ENCODE measurements around the gene LRRK1. TPM values are rescaled to one million over a fixed set of nuclear protein-coding genes. Genes with fewer than 3 reads are reported as not detected.

Gene LRRK1
- total and polyA plus RNA-seq, 9 donors, result 6.5 to 27.3 (median 17.5) TPM

DNA sequence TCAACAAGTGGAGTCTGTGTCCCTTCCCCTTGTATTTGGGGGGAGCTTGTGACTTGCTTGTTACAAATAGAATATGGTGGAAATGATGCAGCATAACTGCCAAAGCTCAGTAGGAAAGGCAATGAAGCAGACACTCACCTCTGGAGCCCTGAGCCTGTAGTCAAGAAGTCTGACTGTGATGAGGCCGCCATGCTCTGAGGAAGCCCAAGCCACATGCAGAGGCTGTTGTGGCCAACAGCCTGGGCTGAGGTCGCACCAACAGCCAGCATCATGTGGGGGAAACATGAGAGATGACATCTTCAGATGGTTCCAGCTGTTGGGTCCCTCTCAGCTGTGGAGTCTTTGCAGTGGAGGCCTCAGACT lies 171.3 kb downstream of the LRRK1 start:
- peak in 1 of 5 donors; percentile 17 for DNase-seq
- TF ChIP-seq EP300 (IDR thresholded peaks at IDR 0.05) (no peak), POLR2A (IDR thresholded peaks at IDR 0.05) (no peak)
- TF ChIP-seq, protein P1, sequence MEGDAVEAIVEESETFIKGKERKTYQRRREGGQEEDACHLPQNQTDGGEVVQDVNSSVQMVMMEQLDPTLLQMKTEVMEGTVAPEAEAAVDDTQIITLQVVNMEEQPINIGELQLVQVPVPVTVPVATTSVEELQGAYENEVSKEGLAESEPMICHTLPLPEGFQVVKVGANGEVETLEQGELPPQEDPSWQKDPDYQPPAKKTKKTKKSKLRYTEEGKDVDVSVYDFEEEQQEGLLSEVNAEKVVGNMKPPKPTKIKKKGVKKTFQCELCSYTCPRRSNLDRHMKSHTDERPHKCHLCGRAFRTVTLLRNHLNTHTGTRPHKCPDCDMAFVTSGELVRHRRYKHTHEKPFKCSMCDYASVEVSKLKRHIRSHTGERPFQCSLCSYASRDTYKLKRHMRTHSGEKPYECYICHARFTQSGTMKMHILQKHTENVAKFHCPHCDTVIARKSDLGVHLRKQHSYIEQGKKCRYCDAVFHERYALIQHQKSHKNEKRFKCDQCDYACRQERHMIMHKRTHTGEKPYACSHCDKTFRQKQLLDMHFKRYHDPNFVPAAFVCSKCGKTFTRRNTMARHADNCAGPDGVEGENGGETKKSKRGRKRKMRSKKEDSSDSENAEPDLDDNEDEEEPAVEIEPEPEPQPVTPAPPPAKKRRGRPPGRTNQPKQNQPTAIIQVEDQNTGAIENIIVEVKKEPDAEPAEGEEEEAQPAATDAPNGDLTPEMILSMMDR (IDR thresholded peaks at IDR 0.05), result no peak
- H3K4me3 ChIP-seq, result no peak overlapping the region
- H3K9me3 ChIP-seq, result no peaks in the 10 kb centered on the region
- H3K27me3 ChIP-seq, result no peaks in the 10 kb centered on the region
- peak overlapping the region in 1 of 2 donors; percentile 35 for H3K27ac ChIP-seq
- no peaks in the 10 kb centered on the region for H3K36me3 ChIP-seq
- H3K4me1 ChIP-seq (ENCODE audit: insufficient read depth), result peaks cover 17% of the 10 kb centered on the region
- intact Hi-C loops (cut with DNase I), result loop anchor here in 2 of 4 donors (2.0 kb wide), 2 partner anchors 160 to 164 kb away; no protein-coding TSS in a partner anchor
- WGBS, 3 donors, result 93 to 100% (median 97%) methylated on average over 2 of the region's 2 CpGs

DNA sequence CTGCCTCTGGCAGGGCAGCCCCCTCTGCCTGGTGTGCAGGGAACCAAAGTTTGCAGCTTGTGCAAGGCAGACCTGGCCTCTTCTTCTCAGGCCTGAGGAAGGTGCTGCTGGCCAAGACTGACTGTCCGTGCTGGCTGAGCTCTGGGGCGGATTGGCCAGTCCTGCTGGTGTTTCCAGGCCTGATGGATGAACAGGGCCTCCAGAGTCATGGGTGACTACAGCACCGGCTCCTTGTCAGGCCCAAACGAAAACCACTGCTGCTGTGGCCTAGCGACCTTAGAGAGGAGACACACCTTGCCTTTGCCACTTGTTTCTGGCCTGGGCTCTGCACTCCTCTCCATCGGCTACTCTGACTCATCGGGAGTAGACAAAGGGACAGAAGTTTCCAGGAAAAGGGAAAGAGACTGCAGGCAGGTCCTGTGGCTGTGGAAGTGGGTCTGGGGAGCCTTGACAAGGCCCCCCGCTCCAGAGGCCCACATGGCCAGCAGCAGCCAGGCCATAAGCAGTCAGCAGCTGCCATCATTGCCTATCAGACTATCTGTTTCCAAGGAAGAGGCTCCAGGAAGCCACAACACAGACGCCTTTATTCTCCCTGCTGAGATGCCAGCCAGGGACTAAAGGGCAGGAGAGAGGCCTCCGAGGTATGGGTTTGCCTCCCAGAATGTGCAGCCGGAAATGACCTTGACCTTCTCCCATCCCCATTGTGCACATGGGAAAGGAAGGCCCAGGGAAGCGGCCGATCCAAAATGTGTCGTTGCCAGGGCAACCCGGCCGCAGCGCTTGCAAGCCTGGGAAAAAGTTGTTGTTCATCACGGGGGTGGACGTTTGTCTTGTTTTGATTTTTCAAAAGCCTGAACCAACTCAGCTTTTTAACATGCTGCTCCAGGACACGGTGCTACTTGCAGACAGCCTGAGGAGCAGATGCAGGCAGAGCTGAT lies 172.2 kb downstream of the LRRK1 start:
- intact Hi-C loops (cut with DNase I), result loop anchor here in 3 of 4 donors (2.0 kb wide), 2 partner anchors 159 to 163 kb away; no protein-coding TSS in a partner anchor
- H3K4me1 ChIP-seq (ENCODE audit: insufficient read depth), result peaks cover 17% of the 10 kb centered on the region
- 18 to 23% (median 20%) methylated on average over 20 of the region's 20 CpGs for WGBS, 3 donors
- no peaks in the 10 kb centered on the region for H3K9me3 ChIP-seq
- H3K27me3 ChIP-seq, result no peaks in the 10 kb centered on the region
- DNase-seq, result peak; percentile 87 to 91 (median 90)
- H3K27ac ChIP-seq, result peak overlapping the region; percentile 61 to 85
- no peak overlapping the region for H3K4me3 ChIP-seq
- TF ChIP-seq POLR2A (IDR thresholded peaks at IDR 0.05), result no peak
- no peak for TF ChIP-seq EP300 (IDR thresholded peaks at IDR 0.05)
- TF ChIP-seq, protein P1 (IDR thresholded peaks at IDR 0.05), result no peak
- no peaks in the 10 kb centered on the region for H3K36me3 ChIP-seq

DNA sequence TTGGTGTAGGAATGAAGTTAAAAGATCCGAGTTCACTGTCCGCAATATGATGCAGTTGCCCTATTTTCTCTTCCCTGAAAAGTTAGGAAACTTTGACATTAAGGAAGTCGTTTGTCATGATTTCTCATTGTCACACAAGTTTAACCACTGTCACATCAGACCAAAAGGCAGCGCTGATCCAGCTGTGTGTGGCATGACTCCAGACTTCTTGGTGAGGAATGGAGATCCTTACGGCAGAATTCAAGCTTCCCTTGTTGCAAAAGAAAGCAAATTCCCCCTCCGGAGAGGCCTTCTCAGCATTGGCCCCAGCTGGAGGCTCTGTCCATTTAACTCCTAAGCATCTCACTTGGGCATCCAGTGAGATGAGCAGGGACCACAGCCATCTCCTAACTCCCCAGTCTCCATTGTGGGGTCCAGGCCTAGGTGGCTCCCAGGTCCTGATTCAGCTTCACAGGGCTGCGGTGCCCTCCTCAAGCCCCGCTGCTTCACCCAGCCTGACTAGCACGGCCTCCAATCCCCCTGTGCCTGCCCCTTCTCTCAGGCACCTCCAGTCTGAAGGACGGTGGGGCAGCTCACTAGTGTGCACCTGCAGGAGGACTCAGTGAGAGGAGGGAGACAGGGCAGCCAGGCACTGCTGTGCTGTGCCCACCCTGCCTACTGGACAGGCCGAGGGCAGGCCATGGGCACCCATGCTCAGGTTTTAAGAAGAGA lies 173.2 kb downstream of the LRRK1 start:
- Histone ChIP-seq H3K36me3 (no peaks in the 10 kb centered on the region), H3K27ac (peak overlapping the region; percentile 14 to 85), H3K4me3 (no peak overlapping the region), H3K4me1 (ENCODE audit: insufficient read depth) (peaks cover 17% of the 10 kb centered on the region), H3K9me3 (no peaks in the 10 kb centered on the region), H3K27me3 (no peaks in the 10 kb centered on the region)
- intact Hi-C loops (cut with DNase I), result loop anchor here in 1 of 4 donors (2.0 kb wide), 1 partner anchor 162 kb away; no protein-coding TSS in a partner anchor
- 49 to 56% (median 52%) methylated on average over 10 to 11 of the region's 11 CpGs for WGBS, 3 donors
- TF ChIP-seq EP300 (IDR thresholded peaks at IDR 0.05), result no peak
- TF ChIP-seq POLR2A (IDR thresholded peaks at IDR 0.05), result no peak
- TF ChIP-seq, protein P1 (IDR thresholded peaks at IDR 0.05), result no peak
- no peak for DNase-seq

DNA sequence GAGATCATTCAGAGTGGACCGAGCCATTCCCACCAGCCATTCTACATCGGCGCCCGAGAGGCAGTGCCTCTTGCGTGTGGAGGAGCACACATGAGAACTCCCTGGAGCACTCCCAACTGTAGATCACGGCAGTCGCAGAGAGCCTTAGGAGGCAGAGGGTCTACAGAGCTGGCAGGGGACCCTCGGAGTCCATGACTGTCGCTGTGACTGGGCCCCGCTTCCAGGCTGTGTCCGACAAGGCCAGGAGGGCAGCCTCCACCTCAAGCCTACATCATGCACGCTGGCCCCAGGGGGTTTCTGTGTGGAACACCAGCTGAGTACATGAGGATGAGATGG lies 173.7 kb downstream of the LRRK1 start:
- intact Hi-C loops (cut with DNase I), result loop anchor here in 1 of 4 donors (2.0 kb wide), 1 partner anchor 162 kb away; no protein-coding TSS in a partner anchor

More for the DNA sequence above, 173.7 kb downstream of the LRRK1 start:
- peaks cover 17% of the 10 kb centered on the region for H3K4me1 ChIP-seq (ENCODE audit: insufficient read depth)
- H3K9me3 ChIP-seq, result no peaks in the 10 kb centered on the region
- no peak overlapping the region for H3K4me3 ChIP-seq
- H3K36me3 ChIP-seq, result no peaks in the 10 kb centered on the region
- WGBS, 3 donors, result 95 to 97% (median 97%) methylated on average over 11 to 12 of the region's 12 CpGs
- H3K27me3 ChIP-seq, result no peaks in the 10 kb centered on the region
- DNase-seq, result no peak
- peak overlapping the region; percentile 14 to 85 for H3K27ac ChIP-seq
- TF ChIP-seq EP300 (IDR thresholded peaks at IDR 0.05) (no peak), POLR2A (IDR thresholded peaks at IDR 0.05) (no peak)
- TF ChIP-seq, protein P1 (IDR thresholded peaks at IDR 0.05), result no peak

All from ovary (tissue), 9 donors.